Gastroesophageal sphincter (tissue), 4 donors: ENCODE measurements around the gene IQGAP2. TPM values are rescaled to one million over a fixed set of nuclear protein-coding genes. Genes with fewer than 3 reads are reported as not detected.

Experiments used
- ATAC-seq: fragments of 150-250 bp; one replicate; pipeline ENCODE4 v1.9.1; 2016; ENCODE audit warnings: mild to moderate bottlenecking, moderate library complexity
- H3K27ac ChIP-seq, 4 donors: fragments of 200-600 bp; sonication (generic) in 3 of 4; 1 replicate in 3 of 4; 2 replicates in 1 of 4; pipeline ENCODE4 v1.5.1; 2016 to 2019
- H3K27me3 ChIP-seq: fragments of 200-600 bp; sonication (generic); one replicate; pipeline ENCODE4 v1.5.1; 2019
- H3K36me3 ChIP-seq, 2 donors: fragments of 200-600 bp; sonication (generic); one replicate each; pipeline ENCODE4 v1.5.1; 2019; ENCODE audit warnings: control low read depth in 1 of 2
- H3K4me1 ChIP-seq, 3 donors: fragments of 200-600 bp; sonication (generic); 1 replicate in 2 of 3; 2 replicates in 1 of 3; pipeline ENCODE4 v1.5.1; 2016 to 2019; ENCODE audit warnings: control low read depth in 2 of 3
- H3K4me3 ChIP-seq, 2 donors: fragments of 200-600 bp; sonication (generic); one replicate each; pipeline ENCODE4 v1.5.1; 2019; ENCODE audit warnings: mild to moderate bottlenecking in 1 of 2, moderate library complexity in 1 of 2
- H3K9me3 ChIP-seq, 3 donors: fragments of 200-600 bp; sonication (generic); one replicate each; pipeline ENCODE4 v1.5.1; 2017 to 2019; ENCODE audit warnings: control low read depth in 2 of 3
- CTCF ChIP-seq, 4 experiments: fragments of 200-600 bp in 2 of 4; fragments of 450-650 bp in 2 of 4; sonication (generic) in 1 of 4; IDR thresholded peaks; one replicate each; pipeline ENCODE4 v1.5.1; 2017 to 2019; ENCODE audit warnings: antibody characterized with exemption in 4 of 4, mild to moderate bottlenecking in 2 of 4, moderate library complexity in 2 of 4
- EP300 ChIP-seq: sonication (generic); formaldehyde crosslinking; IDR thresholded peaks from one replicate; pipeline ENCODE4 v1.6.1; 2017; ENCODE audit warnings: antibody characterized with exemption, mild to moderate bottlenecking
- POLR2A ChIP-seq, 2 donors: fragments of 450-650 bp; IDR thresholded peaks; one replicate each; pipeline ENCODE4 v1.6.1; 2017; ENCODE audit warnings: antibody characterized with exemption in 2 of 2, mild to moderate bottlenecking in 2 of 2, moderate library complexity in 1 of 2
- POLR2AphosphoS5 ChIP-seq: sonication (generic); formaldehyde crosslinking; IDR thresholded peaks from one replicate; pipeline ENCODE4 v1.6.1; 2017; ENCODE audit warnings: antibody characterized with exemption
- WGBS, 2 donors: methylation state at CpG; one replicate each; pipeline ENCODE4 v1.1.5; 2018; ENCODE audit warnings: low coverage in 1 of 2; 5-methylcytosine and 5-hydroxymethylcytosine counted together
- total RNA-seq, 4 donors: library from RNA; depleted of rRNA; stranded (reverse); fragments of >200 nt; gene quantifications; one replicate each; pipeline ENCODE4 v1.1.0, GENCODE V29; 2016

Gene IQGAP2
- total RNA-seq, 4 donors from 2014 or later, result 15.7 to 34.4 (median 25.8) TPM

- ATAC-seq, result no peak
- H3K27me3 ChIP-seq, result no peaks in the 10 kb centered on the region
- no peaks in the 10 kb centered on the region for H3K4me1 ChIP-seq
- no peak overlapping the region for H3K4me3 ChIP-seq
- TF ChIP-seq CTCF (IDR thresholded peaks at IDR 0.05) (no peak), POLR2AphosphoS5 (no peak), POLR2A (IDR thresholded peaks at IDR 0.05) (no peak)
- WGBS, 2 donors, result 84 to 89% methylated on average over 1 of the region's 1 CpG
- H3K36me3 ChIP-seq, result no peaks in the 10 kb centered on the region
- H3K27ac ChIP-seq, result no peak overlapping the region
- H3K9me3 ChIP-seq, result no peaks in the 10 kb centered on the region
Observed at GRCh38 chr5:76467216-76467615, 64.1 kb downstream of the IQGAP2 start.

GRCh38 chr5:76468635-76469425 is 65.7 kb downstream of the IQGAP2 start:
- ATAC-seq, result no peak
- Histone ChIP-seq H3K36me3 (no peaks in the 10 kb centered on the region), H3K27me3 (no peaks in the 10 kb centered on the region), H3K4me1 (no peaks in the 10 kb centered on the region), H3K9me3 (no peaks in the 10 kb centered on the region), H3K4me3 (no peak overlapping the region), H3K27ac (no peak overlapping the region)
- WGBS, 2 donors, result 85 to 91% methylated on average over 10 to 12 of the region's 12 CpGs
- TF ChIP-seq EP300 (no peak), CTCF (IDR thresholded peaks at IDR 0.05) (no peak), POLR2A (IDR thresholded peaks at IDR 0.05) (no peak), POLR2AphosphoS5 (no peak)

- TF ChIP-seq POLR2A (IDR thresholded peaks at IDR 0.05) (no peak), POLR2AphosphoS5 (no peak), CTCF (IDR thresholded peaks at IDR 0.05) (no peak), EP300 (no peak)
- Histone ChIP-seq H3K27ac (no peak overlapping the region), H3K36me3 (no peaks in the 10 kb centered on the region), H3K27me3 (no peaks in the 10 kb centered on the region), H3K9me3 (no peaks in the 10 kb centered on the region), H3K4me1 (no peaks in the 10 kb centered on the region), H3K4me3 (no peak overlapping the region)
- no peak for ATAC-seq
- WGBS, 2 donors, result 75 to 79% methylated on average over 1 to 2 of the region's 3 CpGs
Observed at GRCh38 chr5:76469656-76470290, 66.7 kb downstream of the IQGAP2 start.

- H3K4me3 ChIP-seq, result no peak overlapping the region
- WGBS, 2 donors, result 17 to 38% methylated on average over 3 of the region's 3 CpGs
- H3K27ac ChIP-seq, result no peak overlapping the region
- no peaks in the 10 kb centered on the region for H3K36me3 ChIP-seq
- TF ChIP-seq POLR2A (IDR thresholded peaks at IDR 0.05) (no peak), CTCF (IDR thresholded peaks at IDR 0.05) (no peak), POLR2AphosphoS5 (no peak), EP300 (no peak)
- no peaks in the 10 kb centered on the region for H3K4me1 ChIP-seq
- H3K9me3 ChIP-seq, result no peaks in the 10 kb centered on the region
- H3K27me3 ChIP-seq, result no peaks in the 10 kb centered on the region
- no peak for ATAC-seq
Observed at GRCh38 chr5:76470976-76471375, 67.9 kb downstream of the IQGAP2 start.

- no peaks in the 10 kb centered on the region for H3K9me3 ChIP-seq
- no peak overlapping the region for H3K27ac ChIP-seq
- H3K27me3 ChIP-seq, result no peaks in the 10 kb centered on the region
- ATAC-seq, result no peak
- H3K36me3 ChIP-seq, result no peaks in the 10 kb centered on the region
- no peaks in the 10 kb centered on the region for H3K4me1 ChIP-seq
- TF ChIP-seq EP300 (no peak), CTCF (IDR thresholded peaks at IDR 0.05) (no peak), POLR2AphosphoS5 (no peak), POLR2A (IDR thresholded peaks at IDR 0.05) (no peak)
- H3K4me3 ChIP-seq, result no peak overlapping the region
- WGBS, 2 donors, result 44 to 67% methylated on average over 1 of the region's 1 CpG
Observed at GRCh38 chr5:76471406-76471805, 68.3 kb downstream of the IQGAP2 start.
